ENCODE results near the gene S100A6. TPM values are rescaled to one million over a fixed set of nuclear protein-coding genes. Genes with fewer than 3 reads are reported as not detected.
"Not testable (repeated sequence)": the region's sequence is repeated elsewhere in the genome, so short reads cannot be mapped to it uniquely, and the experiment has no call there.

S100A6 gene
- total and polyA plus RNA-seq, 4 donors, result 5.7 to 124 (median 28.7) TPM

GRCh38 chr1:153520818-153521476, 14.8 kb downstream of the S100A6 start (continued):
- TF ChIP-seq, protein P1, sequence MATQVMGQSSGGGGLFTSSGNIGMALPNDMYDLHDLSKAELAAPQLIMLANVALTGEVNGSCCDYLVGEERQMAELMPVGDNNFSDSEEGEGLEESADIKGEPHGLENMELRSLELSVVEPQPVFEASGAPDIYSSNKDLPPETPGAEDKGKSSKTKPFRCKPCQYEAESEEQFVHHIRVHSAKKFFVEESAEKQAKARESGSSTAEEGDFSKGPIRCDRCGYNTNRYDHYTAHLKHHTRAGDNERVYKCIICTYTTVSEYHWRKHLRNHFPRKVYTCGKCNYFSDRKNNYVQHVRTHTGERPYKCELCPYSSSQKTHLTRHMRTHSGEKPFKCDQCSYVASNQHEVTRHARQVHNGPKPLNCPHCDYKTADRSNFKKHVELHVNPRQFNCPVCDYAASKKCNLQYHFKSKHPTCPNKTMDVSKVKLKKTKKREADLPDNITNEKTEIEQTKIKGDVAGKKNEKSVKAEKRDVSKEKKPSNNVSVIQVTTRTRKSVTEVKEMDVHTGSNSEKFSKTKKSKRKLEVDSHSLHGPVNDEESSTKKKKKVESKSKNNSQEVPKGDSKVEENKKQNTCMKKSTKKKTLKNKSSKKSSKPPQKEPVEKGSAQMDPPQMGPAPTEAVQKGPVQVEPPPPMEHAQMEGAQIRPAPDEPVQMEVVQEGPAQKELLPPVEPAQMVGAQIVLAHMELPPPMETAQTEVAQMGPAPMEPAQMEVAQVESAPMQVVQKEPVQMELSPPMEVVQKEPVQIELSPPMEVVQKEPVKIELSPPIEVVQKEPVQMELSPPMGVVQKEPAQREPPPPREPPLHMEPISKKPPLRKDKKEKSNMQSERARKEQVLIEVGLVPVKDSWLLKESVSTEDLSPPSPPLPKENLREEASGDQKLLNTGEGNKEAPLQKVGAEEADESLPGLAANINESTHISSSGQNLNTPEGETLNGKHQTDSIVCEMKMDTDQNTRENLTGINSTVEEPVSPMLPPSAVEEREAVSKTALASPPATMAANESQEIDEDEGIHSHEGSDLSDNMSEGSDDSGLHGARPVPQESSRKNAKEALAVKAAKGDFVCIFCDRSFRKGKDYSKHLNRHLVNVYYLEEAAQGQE (IDR thresholded peaks at IDR 0.05), result no peak
- TF ChIP-seq HNF4A (conservative IDR thresholded peaks at IDR 0.05) (no peak), GABPA (IDR thresholded peaks at IDR 0.05 in 1 of 2, conservative IDR thresholded peaks at IDR 0.05 in 1 of 2) (no peak), HNF4G (IDR thresholded peaks at IDR 0.05) (no peak), YY1 (IDR thresholded peaks at IDR 0.05) (no peak), NR2F2 (IDR thresholded peaks at IDR 0.05) (no peak), FOXA1 (IDR thresholded peaks at IDR 0.05) (no peak)
- TF ChIP-seq, protein P2, sequence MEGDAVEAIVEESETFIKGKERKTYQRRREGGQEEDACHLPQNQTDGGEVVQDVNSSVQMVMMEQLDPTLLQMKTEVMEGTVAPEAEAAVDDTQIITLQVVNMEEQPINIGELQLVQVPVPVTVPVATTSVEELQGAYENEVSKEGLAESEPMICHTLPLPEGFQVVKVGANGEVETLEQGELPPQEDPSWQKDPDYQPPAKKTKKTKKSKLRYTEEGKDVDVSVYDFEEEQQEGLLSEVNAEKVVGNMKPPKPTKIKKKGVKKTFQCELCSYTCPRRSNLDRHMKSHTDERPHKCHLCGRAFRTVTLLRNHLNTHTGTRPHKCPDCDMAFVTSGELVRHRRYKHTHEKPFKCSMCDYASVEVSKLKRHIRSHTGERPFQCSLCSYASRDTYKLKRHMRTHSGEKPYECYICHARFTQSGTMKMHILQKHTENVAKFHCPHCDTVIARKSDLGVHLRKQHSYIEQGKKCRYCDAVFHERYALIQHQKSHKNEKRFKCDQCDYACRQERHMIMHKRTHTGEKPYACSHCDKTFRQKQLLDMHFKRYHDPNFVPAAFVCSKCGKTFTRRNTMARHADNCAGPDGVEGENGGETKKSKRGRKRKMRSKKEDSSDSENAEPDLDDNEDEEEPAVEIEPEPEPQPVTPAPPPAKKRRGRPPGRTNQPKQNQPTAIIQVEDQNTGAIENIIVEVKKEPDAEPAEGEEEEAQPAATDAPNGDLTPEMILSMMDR (IDR thresholded peaks at IDR 0.05; ENCODE audit: low read depth, low read length, missing input control), result no peak

- H3K9me3 ChIP-seq (ENCODE audit: control insufficient read depth in 4 of 4, low read length in 3 of 4); H3K4me3 ChIP-seq (ENCODE audit: low read depth in 1 of 3, low read length in 3 of 3); DNase-seq (ENCODE audit: low spot score); H3K4me1 ChIP-seq (ENCODE audit: control insufficient read depth in 4 of 4, insufficient read depth in 4 of 4, low read length in 3 of 4); H3K27ac ChIP-seq (ENCODE audit: low read depth in 1 of 2, low read length in 2 of 2); H3K9ac ChIP-seq (ENCODE audit: low read depth in 1 of 2, low read length in 2 of 2); H3K36me3 ChIP-seq (ENCODE audit: control insufficient read depth in 4 of 4, insufficient read depth in 3 of 4, low read depth in 1 of 4, low read length in 3 of 4); H3K27me3 ChIP-seq (ENCODE audit: control insufficient read depth in 4 of 4, insufficient read depth in 4 of 4, low read length in 3 of 4): not testable (repeated sequence)
- 73% methylated on average over 5 of the region's 5 CpGs for WGBS
Observed at GRCh38 chr1:153520137-153520691, 15.6 kb downstream of the S100A6 start.

- H3K9ac ChIP-seq (ENCODE audit: low read depth in 1 of 2, low read length in 2 of 2), result no peak overlapping the region
- DNase-seq (ENCODE audit: low spot score), result no peak
- no peaks in the 10 kb centered on the region for H3K9me3 ChIP-seq (ENCODE audit: control insufficient read depth in 4 of 4, low read length in 3 of 4)
- H3K27me3 ChIP-seq (ENCODE audit: control insufficient read depth in 4 of 4, insufficient read depth in 4 of 4, low read length in 3 of 4), result no peaks in the 10 kb centered on the region
- TF ChIP-seq FOXA2 (IDR thresholded peaks at IDR 0.05) (no peak), YY1 (IDR thresholded peaks at IDR 0.05) (no peak), GABPA (IDR thresholded peaks at IDR 0.05 in 1 of 2, conservative IDR thresholded peaks at IDR 0.05 in 1 of 2) (no peak), RXRA (IDR thresholded peaks at IDR 0.05) (no peak), TAF1 (conservative IDR thresholded peaks at IDR 0.05) (no peak), HNF4G (IDR thresholded peaks at IDR 0.05) (no peak), HNF4A (conservative IDR thresholded peaks at IDR 0.05) (no peak)
- TF ChIP-seq, protein P1 (IDR thresholded peaks at IDR 0.05), result no peak
- TF ChIP-seq, protein P2 (IDR thresholded peaks at IDR 0.05; ENCODE audit: low read depth, low read length, missing input control), result no peak
- no peak overlapping the region for H3K4me3 ChIP-seq (ENCODE audit: low read depth in 1 of 3, low read length in 3 of 3)
- H3K4me1 ChIP-seq (ENCODE audit: control insufficient read depth in 4 of 4, insufficient read depth in 4 of 4, low read length in 3 of 4), result peaks cover 0 to 2% (median 0%) of the 10 kb centered on the region in 4 donors
- H3K36me3 ChIP-seq (ENCODE audit: control insufficient read depth in 4 of 4, insufficient read depth in 3 of 4, low read depth in 1 of 4, low read length in 3 of 4), result no peaks in the 10 kb centered on the region
- H3K27ac ChIP-seq (ENCODE audit: low read depth in 1 of 2, low read length in 2 of 2), result no peak overlapping the region
- 85% methylated on average over 3 of the region's 3 CpGs for WGBS
Observed at GRCh38 chr1:153519242-153519641, 16.5 kb downstream of the S100A6 start.

Data from liver (tissue), 9 donors.